HG03575 (cell line): ENCODE data around the gene GRIK1.

Experiments used
- ATAC-seq: cut with Tn5 transposase; IDR thresholded peaks from one replicate; pipeline ENCODE4 v1.9.1; 2021; ENCODE audit not compliant: unreplicated experiment, insufficient number of reproducible peaks, low FRiP score; ENCODE audit errors: extremely low read depth

GRIK1 gene

DNA sequence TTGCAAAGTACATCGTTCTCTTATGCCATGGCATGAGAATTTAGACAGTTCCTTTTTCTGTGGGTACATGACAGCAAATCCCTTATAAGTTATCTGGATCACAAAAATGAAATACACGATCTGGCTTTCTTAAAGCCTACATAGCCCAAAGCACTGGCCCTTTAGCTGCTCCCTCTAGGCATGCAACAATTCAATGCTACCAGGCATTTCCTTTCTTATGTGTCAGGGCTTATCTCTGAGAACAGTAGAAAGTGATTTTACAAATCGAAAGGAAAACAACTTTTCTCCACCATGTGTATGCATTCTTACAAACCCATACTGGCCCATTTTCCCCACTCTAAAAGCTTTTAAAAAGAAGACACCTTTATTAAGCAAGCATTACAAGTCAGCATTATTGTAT, 139.7 kb downstream of the GRIK1 start:
- ATAC-seq: no peak

DNA sequence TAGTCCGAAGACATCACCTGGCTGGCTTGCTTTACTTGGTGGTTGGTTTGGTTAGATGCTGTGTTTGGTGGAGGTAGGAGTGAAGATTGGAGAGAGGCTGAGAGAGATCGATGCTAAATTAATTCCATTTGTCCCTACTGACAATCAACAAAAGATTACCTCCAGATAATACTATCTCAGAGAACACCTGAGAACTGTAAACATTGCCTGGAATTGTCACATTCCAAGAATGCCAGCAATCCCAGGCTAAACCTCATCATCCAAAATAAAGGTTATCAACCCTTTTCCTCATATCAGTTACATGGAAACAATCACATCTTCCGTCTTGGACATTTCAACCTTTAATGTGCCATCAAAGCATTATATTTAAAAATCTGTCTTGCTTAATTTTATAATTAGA, 141.0 kb downstream of the GRIK1 start:
- ATAC-seq: no peak

GRCh38 chr21:29797155-29797554, 142.6 kb downstream of the GRIK1 start:
- ATAC-seq: no peak

DNA sequence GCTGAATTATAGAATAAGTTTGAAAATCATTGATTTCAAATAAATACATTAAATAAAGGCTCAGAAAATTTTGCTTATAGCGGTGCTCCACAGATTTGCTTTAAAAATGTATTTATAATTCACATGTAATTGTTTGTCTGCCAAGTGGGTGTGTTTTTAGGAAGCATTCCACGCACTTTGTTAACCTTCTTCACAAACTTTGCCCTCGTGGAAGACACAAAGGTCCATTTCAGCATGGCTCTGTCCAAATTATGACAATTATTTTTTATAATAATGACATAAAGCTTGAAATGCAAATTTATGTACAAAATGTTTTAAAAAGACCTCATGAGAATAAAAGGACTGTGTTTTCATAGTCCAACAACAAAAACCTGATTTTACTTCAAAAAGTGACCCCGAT, 146.1 kb downstream of the GRIK1 start:
- ATAC-seq: no peak

DNA sequence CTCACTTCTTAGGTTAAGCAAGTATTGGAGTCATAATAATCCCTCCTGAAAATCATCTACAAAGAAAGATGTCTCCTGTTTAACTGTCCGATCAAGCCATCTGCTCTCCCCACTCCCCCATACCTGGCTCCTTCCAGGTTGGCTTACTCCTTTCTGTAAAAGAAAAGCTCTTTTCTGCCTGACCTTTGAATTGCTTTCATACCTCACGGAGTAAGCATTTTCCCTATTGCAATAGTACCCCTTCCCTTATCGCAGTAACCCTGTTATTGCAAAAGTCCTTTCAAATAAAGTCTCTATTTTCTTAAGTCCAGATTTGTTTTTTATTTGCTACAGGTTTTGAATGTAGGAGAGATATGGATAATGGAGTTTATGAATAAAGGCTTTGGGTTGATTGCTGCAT, 150.4 kb downstream of the GRIK1 start:
- ATAC-seq: no peak

GRCh38 chr21:29788752-29789151, 151.0 kb downstream of the GRIK1 start:
- no peak for ATAC-seq

DNA sequence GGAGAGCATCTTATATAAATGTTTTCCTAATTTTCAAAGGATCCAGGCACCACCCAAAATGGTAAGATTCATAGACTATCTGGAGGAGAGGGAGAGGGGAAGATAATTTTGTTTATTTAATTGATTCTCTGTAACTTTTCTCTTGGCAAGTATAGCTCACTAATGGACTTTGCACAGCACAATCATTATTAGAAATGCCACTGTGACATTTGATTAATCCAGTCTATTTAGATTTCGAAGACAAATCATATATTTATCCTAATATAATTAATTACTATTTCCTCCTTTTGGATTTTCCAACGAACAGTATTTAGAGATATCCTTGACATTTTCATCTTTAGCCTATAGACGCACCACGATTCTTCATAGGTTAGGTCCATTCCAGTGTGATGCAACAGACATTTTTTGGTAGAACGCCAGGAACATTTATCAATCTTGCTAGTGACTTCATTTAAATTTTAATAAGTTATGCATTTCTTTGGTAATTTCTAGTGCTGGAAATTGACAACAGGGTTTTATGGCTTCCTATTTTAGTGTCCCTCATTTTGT, 152.4 kb downstream of the GRIK1 start:
- ATAC-seq: no peak

DNA sequence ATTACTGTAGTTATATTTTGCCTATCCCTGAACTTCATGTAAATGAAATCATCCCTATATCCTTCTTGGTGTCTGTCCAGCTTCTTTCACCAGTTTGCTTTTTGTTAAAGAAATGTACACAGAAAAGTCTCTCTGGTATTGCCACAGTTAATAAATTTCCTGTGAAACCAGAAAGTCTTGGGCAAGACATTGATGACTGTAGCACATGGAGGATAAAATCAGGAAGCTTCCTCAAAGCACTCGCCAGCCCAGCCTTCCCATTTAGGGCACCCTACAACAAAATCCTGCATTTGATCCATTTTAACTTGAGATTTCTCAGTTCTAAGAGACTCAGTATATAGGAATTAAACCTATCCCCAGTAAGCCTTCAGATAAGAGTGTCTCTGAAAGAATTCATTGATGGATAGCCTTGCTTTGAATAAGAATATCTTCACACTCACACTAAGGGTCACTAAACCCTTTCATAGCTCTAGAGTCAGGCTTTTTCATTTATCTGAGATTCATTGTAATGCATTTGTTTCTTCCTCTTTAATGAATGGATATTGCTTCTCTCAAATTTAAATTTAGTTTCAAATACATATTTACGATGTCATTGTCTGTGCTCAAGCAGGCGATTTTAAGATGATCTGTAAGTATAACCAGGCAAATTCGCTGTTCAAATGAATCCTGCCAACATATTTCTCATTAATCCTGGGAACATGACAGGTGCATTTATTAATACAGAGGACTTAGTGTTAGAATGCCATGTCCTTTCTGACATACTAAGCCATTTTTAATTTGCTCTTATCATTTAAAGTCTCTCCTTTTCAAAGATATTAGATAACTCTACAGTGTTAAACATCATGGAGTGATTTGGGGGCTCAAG, 153.1 kb downstream of the GRIK1 start:
- ATAC-seq: no peak

DNA sequence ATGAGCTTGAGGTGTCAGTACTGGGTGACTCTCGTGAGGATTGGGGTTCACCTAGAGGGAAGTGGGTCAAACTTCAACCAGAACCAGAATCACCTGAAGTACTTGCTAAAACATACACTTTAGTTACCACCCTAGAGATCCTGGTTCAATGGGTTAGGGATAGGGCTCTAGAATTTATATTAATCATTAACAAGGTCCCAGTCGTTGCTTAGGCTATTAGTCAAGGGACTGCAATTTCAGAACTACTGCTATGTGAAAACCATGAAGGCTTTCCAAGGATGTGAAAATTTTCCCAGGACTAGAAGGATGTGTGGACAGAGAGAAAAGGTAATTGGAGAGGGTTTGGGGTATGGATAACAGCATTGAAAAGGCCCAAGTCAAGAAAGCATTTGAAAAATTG, 162.6 kb downstream of the GRIK1 start:
- no peak for ATAC-seq

DNA sequence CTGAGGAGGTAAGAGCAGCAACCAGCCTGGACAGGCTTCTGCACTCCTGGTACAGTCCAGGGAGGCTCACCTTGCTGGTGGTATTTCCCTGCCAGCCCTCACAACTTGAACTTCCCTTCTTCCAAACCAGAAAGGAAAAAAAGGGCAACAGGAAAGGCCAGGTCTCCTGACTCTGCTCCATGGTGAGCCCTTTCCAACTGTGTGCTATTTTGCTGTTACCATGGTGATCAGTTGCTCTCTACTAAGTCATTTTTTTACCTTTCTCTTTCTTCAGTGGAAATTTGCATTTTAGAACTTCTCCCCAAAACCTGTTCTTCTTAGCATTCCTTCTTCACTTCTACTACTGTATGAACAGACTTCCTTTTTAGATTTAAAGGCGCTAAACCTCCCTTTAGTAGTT, 164.3 kb downstream of the GRIK1 start:
- ATAC-seq: no peak

- no peak for ATAC-seq
Observed at GRCh38 chr21:29771491-29772066, 168.2 kb downstream of the GRIK1 start.

- ATAC-seq: no peak
Observed at GRCh38 chr21:29763674-29764073, 176.1 kb downstream of the GRIK1 start.

GRCh38 chr21:29762570-29763082, 177.2 kb downstream of the GRIK1 start:
- no peak for ATAC-seq

- no peak for ATAC-seq
Observed at GRCh38 chr21:29753216-29753615, 186.6 kb downstream of the GRIK1 start.

- ATAC-seq: no peak
Observed at GRCh38 chr21:29751473-29752185, 188.2 kb downstream of the GRIK1 start.

- no peak for ATAC-seq
Observed at GRCh38 chr21:29749957-29750356, 189.8 kb downstream of the GRIK1 start.

GRCh38 chr21:29749223-29749622, 190.6 kb downstream of the GRIK1 start:
- ATAC-seq: no peak

- ATAC-seq: no peak
Observed at GRCh38 chr21:29748391-29749167, 191.2 kb downstream of the GRIK1 start.

GRCh38 chr21:29741761-29742160, 198.0 kb downstream of the GRIK1 start:
- no peak for ATAC-seq
